Neural progenitor cell (in vitro differentiated cells): ENCODE results near the gene TAF1L. TPM values are rescaled to one million over a fixed set of nuclear protein-coding genes. Genes with fewer than 3 reads are reported as not detected.

Source experiments
- DNase-seq: peaks from one replicate; pipeline ENCODE4 v3.0.0-alpha.2; 2016; ENCODE audit warnings: low spot score
- H2AFZ ChIP-seq: fragments of 200-600 bp; sonication (generic); replicated peaks from 2 replicates; pipeline ENCODE4 v1.6.1; 2016; ENCODE audit warnings: antibody characterized with exemption
- H3F3A ChIP-seq: fragments of 200-600 bp; sonication (generic); 2 replicates; pipeline ENCODE4 v1.6.1; 2016; ENCODE audit warnings: antibody characterized with exemption, low read depth
- H3K27ac ChIP-seq: fragments of 200-600 bp; sonication (generic); 2 replicates; pipeline ENCODE4 v1.5.1; 2016; ENCODE audit warnings: mild to moderate bottlenecking
- H3K27me3 ChIP-seq: fragments of 200-600 bp; sonication (generic); 2 replicates; pipeline ENCODE4 v1.6.1; 2016; ENCODE audit warnings: mild to moderate bottlenecking, moderate library complexity
- H3K36me3 ChIP-seq: fragments of 200-600 bp; sonication (generic); 2 replicates; pipeline ENCODE4 v1.5.1; 2016
- H3K4me1 ChIP-seq: fragments of 200-600 bp; sonication (generic); 2 replicates; pipeline ENCODE4 v1.6.1; 2016; ENCODE audit warnings: mixed run types
- H3K4me2 ChIP-seq: fragments of 200-600 bp; sonication (generic); 2 replicates; pipeline ENCODE4 v1.6.1; 2016
- H3K4me3 ChIP-seq: fragments of 200-600 bp; sonication (generic); 2 replicates; pipeline ENCODE4 v1.5.1; 2016
- H3K79me2 ChIP-seq: fragments of 200-600 bp; sonication (generic); 2 replicates; pipeline ENCODE4 v1.6.1; 2016; ENCODE audit warnings: low read depth
- H3K9ac ChIP-seq: fragments of 200-600 bp; sonication (generic); 2 replicates; pipeline ENCODE4 v1.6.1; 2016
- H3K9me3 ChIP-seq: fragments of 200-600 bp; sonication (generic); 2 replicates; pipeline ENCODE4 v1.5.1; 2016; ENCODE audit warnings: low read depth
- H4K20me1 ChIP-seq: fragments of 200-600 bp; sonication (generic); 2 replicates; pipeline ENCODE4 v1.6.1; 2016; ENCODE audit warnings: low read depth
- H3K27ac Mint-ChIP-seq: 3 replicates; pipeline ENCODE4 v1.8.0; 2021; ENCODE audit warnings: mixed read lengths
- H3K27me3 Mint-ChIP-seq: 2 replicates; pipeline ENCODE4 v1.8.0; 2022; ENCODE audit warnings: low read depth, mild to moderate bottlenecking, inconsistent platforms, moderate library complexity, mixed read lengths; ENCODE audit not compliant: insufficient read depth
- H3K36me3 Mint-ChIP-seq: 3 replicates; pipeline ENCODE4 v1.8.0; 2021; ENCODE audit warnings: mixed read lengths
- H3K4me1 Mint-ChIP-seq: 3 replicates; pipeline ENCODE4 v1.8.0; 2021; ENCODE audit warnings: mixed read lengths
- H3K4me3 Mint-ChIP-seq: 3 replicates; pipeline ENCODE4 v1.8.0; 2021; ENCODE audit warnings: mild to moderate bottlenecking, moderate library complexity, mixed read lengths
- H3K9me3 Mint-ChIP-seq: 3 replicates; pipeline ENCODE4 v1.8.0; 2020; ENCODE audit warnings: mixed read lengths
- EZH2 ChIP-seq: fragments of 200-600 bp; sonication (generic); IDR thresholded peaks from 2 replicates; pipeline ENCODE4 v1.6.1; 2017; ENCODE audit warnings: antibody characterized with exemption, mild to moderate bottlenecking, moderate library complexity
- EZH2phosphoT487 ChIP-seq: fragments of 200-600 bp; sonication (generic); IDR thresholded peaks from 2 replicates; pipeline ENCODE4 v1.6.1; 2017; ENCODE audit warnings: antibody characterized with exemption
- total RNA-seq: library from RNA; depleted of rRNA; stranded (reverse); fragments of >200 nt; gene quantifications from 2 replicates; pipeline ENCODE4 v1.2.3, GENCODE V29; 2015; ENCODE audit warnings: low replicate concordance
- TF ChIP-seq, protein P1 (sequence below): fragments of 200-600 bp; sonication (generic); IDR thresholded peaks from 2 replicates; pipeline ENCODE4 v1.5.1; 2017; ENCODE audit warnings: antibody characterized with exemption, mild to moderate bottlenecking

Gene TAF1L
- total RNA-seq, 1 donor from 2014 or later, result not detected

DNA sequence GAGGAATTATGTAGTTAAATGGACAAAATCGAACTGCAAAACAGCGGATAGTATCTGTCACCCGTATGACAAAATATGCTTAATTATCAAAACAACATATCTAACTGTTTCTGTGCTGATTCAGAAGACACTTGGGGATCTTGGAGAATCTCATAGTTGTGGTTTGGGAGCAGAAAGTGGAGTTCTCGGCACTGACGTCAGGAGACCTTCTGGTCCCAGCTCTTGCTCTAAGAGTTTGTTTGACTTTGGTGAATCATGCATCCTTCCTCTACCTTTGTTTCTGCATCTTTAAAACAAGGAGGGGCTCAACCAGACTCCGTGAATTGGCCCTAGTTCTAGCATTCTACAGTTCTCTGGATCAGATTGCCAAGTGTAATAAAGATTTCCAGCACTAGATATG is 37.0 kb upstream of the TAF1L start:
- Histone ChIP-seq H4K20me1 (no peaks in the 10 kb centered on the region), H3F3A (no peaks in the 10 kb centered on the region), H3K36me3 (no peaks in the 10 kb centered on the region), H3K27ac (no peak overlapping the region), H3K9me3 (no peaks in the 10 kb centered on the region), H2AFZ (no peak overlapping the region), H3K79me2 (no peaks in the 10 kb centered on the region), H3K4me3 (no peak overlapping the region), H3K9ac (no peak overlapping the region), H3K27me3 (no peaks in the 10 kb centered on the region), H3K4me1 (no peaks in the 10 kb centered on the region), H3K4me2 (no peak overlapping the region)
- no peak overlapping the region for H3K4me3 Mint-ChIP-seq
- H3K27me3 Mint-ChIP-seq, result peaks cover 2% of the 10 kb centered on the region
- no peak for TF ChIP-seq EZH2
- TF ChIP-seq, protein P1, sequence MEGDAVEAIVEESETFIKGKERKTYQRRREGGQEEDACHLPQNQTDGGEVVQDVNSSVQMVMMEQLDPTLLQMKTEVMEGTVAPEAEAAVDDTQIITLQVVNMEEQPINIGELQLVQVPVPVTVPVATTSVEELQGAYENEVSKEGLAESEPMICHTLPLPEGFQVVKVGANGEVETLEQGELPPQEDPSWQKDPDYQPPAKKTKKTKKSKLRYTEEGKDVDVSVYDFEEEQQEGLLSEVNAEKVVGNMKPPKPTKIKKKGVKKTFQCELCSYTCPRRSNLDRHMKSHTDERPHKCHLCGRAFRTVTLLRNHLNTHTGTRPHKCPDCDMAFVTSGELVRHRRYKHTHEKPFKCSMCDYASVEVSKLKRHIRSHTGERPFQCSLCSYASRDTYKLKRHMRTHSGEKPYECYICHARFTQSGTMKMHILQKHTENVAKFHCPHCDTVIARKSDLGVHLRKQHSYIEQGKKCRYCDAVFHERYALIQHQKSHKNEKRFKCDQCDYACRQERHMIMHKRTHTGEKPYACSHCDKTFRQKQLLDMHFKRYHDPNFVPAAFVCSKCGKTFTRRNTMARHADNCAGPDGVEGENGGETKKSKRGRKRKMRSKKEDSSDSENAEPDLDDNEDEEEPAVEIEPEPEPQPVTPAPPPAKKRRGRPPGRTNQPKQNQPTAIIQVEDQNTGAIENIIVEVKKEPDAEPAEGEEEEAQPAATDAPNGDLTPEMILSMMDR, result no peak
- no peak for TF ChIP-seq EZH2phosphoT487
- no peaks in the 10 kb centered on the region for H3K9me3 Mint-ChIP-seq
- no peaks in the 10 kb centered on the region for H3K36me3 Mint-ChIP-seq
- no peak overlapping the region for H3K27ac Mint-ChIP-seq
- no peaks in the 10 kb centered on the region for H3K4me1 Mint-ChIP-seq
- no peak for DNase-seq

DNA sequence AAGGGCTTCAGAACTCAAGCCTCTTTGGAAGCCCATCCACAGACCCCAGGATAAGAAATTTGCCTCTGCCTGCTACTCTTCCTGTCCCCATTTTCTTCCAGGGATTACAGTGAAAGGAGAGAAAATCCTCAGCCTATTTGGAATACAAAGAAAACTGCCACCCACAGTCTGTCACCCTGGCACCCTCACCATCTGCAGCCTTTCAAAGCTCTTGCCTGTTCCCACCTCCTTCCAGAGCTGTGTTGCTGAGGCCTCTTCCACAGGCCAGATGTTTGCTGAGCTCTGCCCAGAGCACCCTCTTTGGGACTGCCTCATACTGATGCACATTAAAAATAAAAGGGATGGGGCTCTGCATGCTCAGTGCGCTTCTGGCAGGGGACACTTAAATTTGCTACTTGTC is 35.9 kb upstream of the TAF1L start:
- Histone ChIP-seq H3K27ac (no peak overlapping the region), H3K27me3 (no peaks in the 10 kb centered on the region), H3K4me3 (no peak overlapping the region), H4K20me1 (no peaks in the 10 kb centered on the region), H3K36me3 (no peaks in the 10 kb centered on the region), H3F3A (no peaks in the 10 kb centered on the region), H3K79me2 (no peaks in the 10 kb centered on the region), H3K4me2 (no peak overlapping the region), H2AFZ (no peak overlapping the region), H3K4me1 (no peaks in the 10 kb centered on the region), H3K9me3 (no peaks in the 10 kb centered on the region), H3K9ac (no peak overlapping the region)
- Mint-ChIP-seq H3K4me1 (no peaks in the 10 kb centered on the region), H3K27me3 (peaks cover 2% of the 10 kb centered on the region), H3K9me3 (no peaks in the 10 kb centered on the region), H3K36me3 (no peaks in the 10 kb centered on the region), H3K27ac (no peak overlapping the region), H3K4me3 (no peak overlapping the region)
- no peak for DNase-seq
- no peak for TF ChIP-seq EZH2
- TF ChIP-seq EZH2phosphoT487, result no peak
- TF ChIP-seq, protein P1, result no peak

DNA sequence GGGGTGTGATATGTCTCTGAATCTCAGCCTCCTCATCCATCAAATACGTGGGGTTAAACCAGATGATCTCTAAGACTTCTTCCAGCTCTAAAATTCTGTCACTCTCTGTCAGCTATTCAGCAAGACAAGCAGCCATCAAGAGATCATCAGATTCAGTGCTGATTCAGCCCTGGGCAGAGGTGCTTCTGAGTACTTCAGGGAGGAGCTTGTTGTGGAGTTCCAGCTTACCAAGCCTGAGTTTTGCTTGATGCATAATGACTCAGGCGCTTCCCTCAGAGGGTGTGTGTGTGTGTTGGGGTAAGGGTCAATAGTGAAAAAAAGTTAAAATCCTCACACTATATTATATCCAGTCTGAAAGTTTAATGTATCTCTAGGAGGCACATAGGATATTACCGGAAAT is 29.6 kb upstream of the TAF1L start:
- no peak overlapping the region for H3K4me3 Mint-ChIP-seq
- no peak overlapping the region for H3K27ac ChIP-seq
- H3K4me2 ChIP-seq, result no peak overlapping the region
- no peaks in the 10 kb centered on the region for H3K36me3 Mint-ChIP-seq
- no peaks in the 10 kb centered on the region for H3K4me1 Mint-ChIP-seq
- H3F3A ChIP-seq, result no peaks in the 10 kb centered on the region
- no peak overlapping the region for H3K4me3 ChIP-seq
- peaks cover 8% of the 10 kb centered on the region for H3K9me3 Mint-ChIP-seq
- H3K79me2 ChIP-seq, result no peaks in the 10 kb centered on the region
- no peak overlapping the region for H3K27ac Mint-ChIP-seq
- TF ChIP-seq, protein P1, result no peak
- no peak for TF ChIP-seq EZH2
- TF ChIP-seq EZH2phosphoT487, result no peak
- H3K36me3 ChIP-seq, result no peaks in the 10 kb centered on the region
- no peaks in the 10 kb centered on the region for H3K27me3 ChIP-seq
- H3K9me3 ChIP-seq, result no peaks in the 10 kb centered on the region
- no peaks in the 10 kb centered on the region for H4K20me1 ChIP-seq
- DNase-seq, result no peak
- H2AFZ ChIP-seq, result no peak overlapping the region
- no peak overlapping the region for H3K9ac ChIP-seq
- H3K4me1 ChIP-seq, result no peaks in the 10 kb centered on the region
- peaks cover 2% of the 10 kb centered on the region for H3K27me3 Mint-ChIP-seq

DNA sequence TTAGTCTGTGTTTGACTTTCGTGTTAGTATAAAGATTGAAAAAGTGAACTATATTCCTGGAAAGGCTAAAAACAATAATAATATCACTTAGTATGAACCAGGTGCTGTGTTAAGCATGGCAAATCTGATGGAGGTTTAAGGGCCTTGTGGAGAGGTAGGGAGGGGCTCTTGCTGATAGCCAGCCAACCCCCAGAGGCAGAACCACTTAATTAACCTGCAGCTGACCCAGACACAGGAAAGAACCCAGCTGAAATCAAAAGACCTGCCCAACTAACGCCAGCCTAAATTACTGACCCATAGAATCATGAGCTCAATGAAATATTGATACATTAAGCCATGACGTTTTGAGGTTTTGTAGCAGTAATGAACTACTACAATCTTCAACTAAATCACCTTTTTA is 28.3 kb upstream of the TAF1L start:
- no peak overlapping the region for H3K9ac ChIP-seq
- no peak for TF ChIP-seq EZH2phosphoT487
- TF ChIP-seq, protein P1, result no peak
- no peak for TF ChIP-seq EZH2
- H3K27ac ChIP-seq, result no peak overlapping the region
- no peak overlapping the region for H3K27ac Mint-ChIP-seq
- no peaks in the 10 kb centered on the region for H3K36me3 Mint-ChIP-seq
- no peaks in the 10 kb centered on the region for H4K20me1 ChIP-seq
- H3K4me2 ChIP-seq, result no peak overlapping the region
- no peaks in the 10 kb centered on the region for H3K4me1 Mint-ChIP-seq
- no peaks in the 10 kb centered on the region for H3K9me3 ChIP-seq
- no peaks in the 10 kb centered on the region for H3F3A ChIP-seq
- H3K27me3 Mint-ChIP-seq, result peaks cover 2% of the 10 kb centered on the region
- no peaks in the 10 kb centered on the region for H3K79me2 ChIP-seq
- peaks cover 8% of the 10 kb centered on the region for H3K9me3 Mint-ChIP-seq
- no peaks in the 10 kb centered on the region for H3K27me3 ChIP-seq
- no peak overlapping the region for H3K4me3 ChIP-seq
- H2AFZ ChIP-seq, result no peak overlapping the region
- no peak overlapping the region for H3K4me3 Mint-ChIP-seq
- no peaks in the 10 kb centered on the region for H3K36me3 ChIP-seq
- no peaks in the 10 kb centered on the region for H3K4me1 ChIP-seq
- no peak for DNase-seq
